CD4-positive, CD25-positive, alpha-beta regulatory T cell (primary cell): Measurements from ENCODE around the gene ORAI2. TPM values are rescaled to one million over a fixed set of nuclear protein-coding genes. Genes with fewer than 3 reads are reported as not detected.

Experiments
- ATAC-seq, 2 donors: fragments of 150-1000 bp; cut with Tn5 transposase; one replicate each; pipeline ENCODE4 v1.10.0; 2021; ENCODE audit warnings: low read depth in 2 of 2, moderate number of reproducible peaks in 2 of 2, moderate library complexity in 1 of 2
- DNase-seq, 3 donors: peaks; one replicate each; pipeline versions ENCODE4 v3.0.0 to v3.0.0-alpha.2; 2012 to 2022; ENCODE audit warnings: mixed read lengths in 1 of 3
- H3K27ac ChIP-seq: one replicate; pipeline ENCODE4 v1.7.0; 2013; ENCODE audit warnings: mild to moderate bottlenecking, low read length; ENCODE audit not compliant: insufficient read depth, poor library complexity, severe bottlenecking
- H3K27me3 ChIP-seq: one replicate; pipeline ENCODE4 v1.7.0; 2013; ENCODE audit warnings: low read length; ENCODE audit not compliant: control insufficient read depth, insufficient read depth
- H3K36me3 ChIP-seq: one replicate; pipeline ENCODE4 v1.7.0; 2013; ENCODE audit warnings: mild to moderate bottlenecking, low read length, moderate library complexity; ENCODE audit not compliant: control insufficient read depth, insufficient read depth
- H3K4me1 ChIP-seq: 2 replicates; pipeline ENCODE4 v1.7.0; 2013; ENCODE audit warnings: mild to moderate bottlenecking, low read length; ENCODE audit not compliant: insufficient read depth, control insufficient read depth, poor library complexity, severe bottlenecking
- H3K4me3 ChIP-seq: one replicate; pipeline ENCODE4 v1.7.0; 2013; ENCODE audit warnings: low read depth, mild to moderate bottlenecking, low read length, moderate library complexity
- H3K9me3 ChIP-seq, 2 experiments: 1 replicate in 1 of 2; 2 replicates in 1 of 2; pipeline ENCODE4 v1.7.0; 2013; ENCODE audit warnings: low read length in 2 of 2, mild to moderate bottlenecking in 1 of 2, moderate library complexity in 1 of 2; ENCODE audit not compliant: control insufficient read depth in 2 of 2
- H3K27ac Mint-ChIP-seq, 3 donors: one replicate each; pipeline ENCODE4 v1.8.0; 2020 to 2022; ENCODE audit warnings: mild to moderate bottlenecking in 3 of 3, mixed read lengths in 3 of 3, moderate library complexity in 2 of 3
- H3K27me3 Mint-ChIP-seq: one replicate; pipeline ENCODE4 v1.8.0; 2022; ENCODE audit warnings: mild to moderate bottlenecking, mixed read lengths
- H3K36me3 Mint-ChIP-seq: one replicate; pipeline ENCODE4 v1.8.0; 2020; ENCODE audit warnings: mixed read lengths
- H3K4me1 Mint-ChIP-seq, 4 donors: one replicate each; pipeline ENCODE4 v1.8.0; 2020 to 2022; ENCODE audit warnings: mixed read lengths in 4 of 4, mild to moderate bottlenecking in 1 of 4
- H3K4me3 Mint-ChIP-seq, 4 donors: one replicate each; pipeline ENCODE4 v1.8.0; 2020 to 2022; ENCODE audit warnings: mild to moderate bottlenecking in 4 of 4, mixed read lengths in 4 of 4, moderate library complexity in 3 of 4
- H3K9me3 Mint-ChIP-seq, 7 donors: one replicate each; pipeline ENCODE4 v1.8.0; 2020 to 2022; ENCODE audit warnings: mixed read lengths in 7 of 7, mild to moderate bottlenecking in 3 of 7, moderate library complexity in 2 of 7
- polyA plus RNA-seq, 4 donors: library from polyadenylated mRNA; unstranded; fragments of 300-500 nt; fragmentation: Illumina TruSeq; gene quantifications; one replicate each; pipeline ENCODE4 v1.2.3, GENCODE V29; 2021
- total RNA-seq: library from RNA; stranded (reverse); gene quantifications from one replicate; pipeline ENCODE4 v1.2.3, GENCODE V29; 2022

ORAI2 gene
- total and polyA plus RNA-seq, 5 donors from 2014 or later = 14.6 to 26.6 (median 17.1) TPM

- H3K9me3 ChIP-seq = no peaks in the 10 kb centered on the region
- H3K27me3 ChIP-seq = no peaks in the 10 kb centered on the region
- ATAC-seq (peak; percentile 78 to 79), DNase-seq (peak; percentile 72 to 90 (median 73))
- peaks cover 2% of the 10 kb centered on the region for H3K36me3 ChIP-seq
- peak overlapping the region; percentile 98 for H3K27ac ChIP-seq
- peaks cover 12 to 70% (median 48%) of the 10 kb centered on the region in 4 donors for H3K4me1 Mint-ChIP-seq
- peak overlapping the region; percentile 100 for H3K27ac Mint-ChIP-seq
- peaks cover 48% of the 10 kb centered on the region for H3K4me1 ChIP-seq
- no peaks in the 10 kb centered on the region for H3K27me3 Mint-ChIP-seq
- peak overlapping the region; percentile 76 for H3K4me3 ChIP-seq
- H3K4me3 Mint-ChIP-seq = peak overlapping the region; percentile 86 to 96 (median 90)
- H3K9me3 Mint-ChIP-seq = no peaks in the 10 kb centered on the region
- peaks cover 19% of the 10 kb centered on the region for H3K36me3 Mint-ChIP-seq
Measured at GRCh38 chr7:102425639-102426267, 7.6 kb upstream of the ORAI2 start.

GRCh38 chr7:102426268-102427018 lies 6.9 kb upstream of the ORAI2 start:
- Mint-ChIP-seq H3K9me3 (no peaks in the 10 kb centered on the region), H3K4me3 (peak overlapping the region; percentile 86 to 96 (median 90)), H3K36me3 (peaks cover 15% of the 10 kb centered on the region), H3K27ac (peak overlapping the region; percentile 100), H3K4me1 (peaks cover 12 to 72% (median 48%) of the 10 kb centered on the region in 4 donors), H3K27me3 (no peaks in the 10 kb centered on the region)
- Histone ChIP-seq H3K9me3 (no peaks in the 10 kb centered on the region), H3K27ac (peak overlapping the region; percentile 98), H3K4me3 (peak overlapping the region; percentile 76), H3K27me3 (no peaks in the 10 kb centered on the region), H3K36me3 (peaks cover 2% of the 10 kb centered on the region), H3K4me1 (peaks cover 55% of the 10 kb centered on the region)
- DNase-seq (peak; percentile 42 to 86 (median 76)), ATAC-seq (peak; percentile 69 to 73)

DNA sequence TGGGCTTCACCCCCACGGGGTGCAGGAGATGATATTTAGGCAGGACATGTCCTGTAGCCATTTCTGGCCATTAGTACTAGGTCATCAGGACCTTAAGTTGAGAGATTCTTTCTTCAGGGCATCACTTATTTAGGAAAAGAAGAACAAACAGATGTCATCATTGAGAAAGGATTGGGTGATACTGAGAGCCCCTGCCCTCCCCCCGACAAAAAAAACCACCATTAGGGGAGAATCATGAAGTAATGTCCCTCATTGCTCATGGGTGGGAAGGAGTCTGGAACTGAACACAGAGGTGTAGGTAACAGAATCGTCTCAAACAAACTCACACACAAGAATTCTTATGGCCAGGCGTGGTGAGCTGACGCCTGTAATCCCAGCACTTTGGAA lies 6.4 kb upstream of the ORAI2 start:
- Histone ChIP-seq H3K27me3 (no peaks in the 10 kb centered on the region), H3K9me3 (no peaks in the 10 kb centered on the region), H3K4me1 (peaks cover 61% of the 10 kb centered on the region), H3K27ac (peak overlapping the region; percentile 98), H3K36me3 (peaks cover 2% of the 10 kb centered on the region), H3K4me3 (peak overlapping the region; percentile 76)
- DNase-seq (no peak), ATAC-seq (no peak)
- H3K27ac Mint-ChIP-seq = peak overlapping the region; percentile 100
- peak overlapping the region; percentile 86 to 96 (median 90) for H3K4me3 Mint-ChIP-seq
- peaks cover 4% of the 10 kb centered on the region for H3K27me3 Mint-ChIP-seq
- no peaks in the 10 kb centered on the region for H3K9me3 Mint-ChIP-seq
- H3K36me3 Mint-ChIP-seq = peaks cover 15% of the 10 kb centered on the region
- H3K4me1 Mint-ChIP-seq = peaks cover 16 to 77% (median 52%) of the 10 kb centered on the region in 4 donors

DNA sequence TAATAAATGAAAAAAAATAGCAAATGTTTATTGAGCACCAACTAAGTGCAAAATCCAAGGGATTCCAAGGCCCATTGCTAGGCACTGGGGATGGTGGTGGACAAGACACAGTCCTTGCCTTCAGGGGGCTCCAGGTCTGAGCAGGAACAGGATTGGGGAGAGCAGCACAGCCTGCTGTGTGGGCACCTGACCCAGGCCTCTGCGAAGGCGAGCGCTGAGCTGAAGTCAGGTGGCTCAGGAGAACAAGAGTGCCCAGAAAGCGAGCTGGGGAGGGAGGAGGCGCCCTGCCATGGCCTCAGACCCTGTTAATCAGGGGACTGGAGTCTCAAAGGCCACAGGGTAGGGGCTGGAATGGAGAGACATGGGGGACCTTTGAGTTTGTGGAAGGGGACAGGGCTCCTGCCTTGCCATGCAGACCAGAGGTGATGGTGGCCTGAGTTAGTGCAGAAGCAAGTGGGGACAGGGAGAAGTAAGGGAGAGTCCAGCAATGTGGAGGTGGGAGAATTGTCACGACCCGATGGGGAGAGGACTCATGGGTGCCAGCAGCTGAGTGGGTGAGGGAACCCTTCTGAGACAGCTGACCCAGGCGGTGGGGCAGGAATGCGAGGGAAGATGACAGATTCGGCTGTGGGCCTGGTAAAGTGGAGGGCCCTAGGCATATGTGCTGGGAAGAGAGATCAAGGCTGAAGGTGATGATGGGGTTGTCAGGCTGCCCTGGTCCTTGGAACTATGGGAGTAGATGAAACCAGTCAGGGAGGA lies 4.1 kb upstream of the ORAI2 start:
- Histone ChIP-seq H3K36me3 (peaks cover 2% of the 10 kb centered on the region), H3K27ac (peak overlapping the region; percentile 98), H3K4me3 (no peak overlapping the region), H3K9me3 (no peaks in the 10 kb centered on the region), H3K27me3 (no peaks in the 10 kb centered on the region), H3K4me1 (peaks cover 77% of the 10 kb centered on the region)
- Mint-ChIP-seq H3K4me1 (peaks cover 17 to 87% (median 51%) of the 10 kb centered on the region in 4 donors), H3K36me3 (peaks cover 15% of the 10 kb centered on the region), H3K27me3 (peaks cover 5% of the 10 kb centered on the region), H3K9me3 (no peaks in the 10 kb centered on the region), H3K4me3 (peak overlapping the region in 3 of 4 donors; percentile 34 to 88 (median 62)), H3K27ac (peak overlapping the region; percentile 95 to 100 (median 98))
- DNase-seq = no peak
- ATAC-seq = no peak

DNA sequence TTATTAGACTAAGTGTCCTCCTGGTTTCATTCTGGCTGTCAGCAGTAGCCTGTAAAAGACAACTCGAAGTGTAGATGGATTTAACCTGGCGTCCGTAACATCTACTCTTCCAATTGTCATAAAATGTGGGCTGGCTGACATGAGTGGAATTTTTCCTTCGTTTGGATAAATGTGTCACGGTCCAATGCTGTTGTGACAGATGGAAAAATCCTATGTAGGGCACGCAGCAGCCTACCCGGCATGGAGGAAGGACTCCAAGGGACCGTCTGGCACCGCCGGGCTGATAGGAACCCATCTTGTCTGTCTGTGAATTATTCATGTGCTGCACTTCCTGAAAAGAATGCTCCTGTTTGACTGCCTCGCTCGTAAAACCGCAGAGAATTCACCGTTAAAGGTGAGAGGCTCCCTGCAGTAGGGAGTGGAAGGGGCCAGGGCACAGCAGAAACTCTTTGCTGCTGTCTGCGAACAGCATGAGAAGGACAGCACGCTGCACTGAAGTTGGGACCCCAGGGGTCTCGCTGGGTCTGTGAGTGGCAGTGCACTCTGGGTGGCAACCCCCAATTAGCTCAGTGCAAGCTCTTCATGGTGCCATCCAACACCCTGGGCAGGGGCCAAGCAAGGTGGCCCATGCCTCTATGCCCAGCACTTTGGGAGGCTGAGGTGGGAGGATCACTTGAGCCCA lies 1.6 kb upstream of the ORAI2 start:
- H3K27me3 Mint-ChIP-seq = peaks cover 5% of the 10 kb centered on the region
- H3K27ac ChIP-seq = peak overlapping the region; percentile 98
- no peaks in the 10 kb centered on the region for H3K27me3 ChIP-seq
- H3K9me3 Mint-ChIP-seq = no peaks in the 10 kb centered on the region
- H3K4me3 ChIP-seq = peak overlapping the region; percentile 66
- peaks cover 68% of the 10 kb centered on the region for H3K4me1 ChIP-seq
- peak overlapping the region; percentile 95 to 100 (median 98) for H3K27ac Mint-ChIP-seq
- peak; percentile 26 to 38 for ATAC-seq
- H3K36me3 ChIP-seq = no peaks in the 10 kb centered on the region
- no peaks in the 10 kb centered on the region for H3K9me3 ChIP-seq
- peaks cover 10 to 74% (median 39%) of the 10 kb centered on the region in 4 donors for H3K4me1 Mint-ChIP-seq
- peak overlapping the region; percentile 85 to 95 (median 90) for H3K4me3 Mint-ChIP-seq
- H3K36me3 Mint-ChIP-seq = no peaks in the 10 kb centered on the region
- DNase-seq = peak; percentile 52 to 71 (median 52)

- peak overlapping the region; percentile 66 for H3K4me3 ChIP-seq
- Mint-ChIP-seq H3K4me1 (peaks cover 10 to 66% (median 33%) of the 10 kb centered on the region in 4 donors), H3K9me3 (no peaks in the 10 kb centered on the region)
Measured at GRCh38 chr7:102432442-102433218, 745 bp upstream of the ORAI2 start.

More at GRCh38 chr7:102432442-102433218, 745 bp upstream of the ORAI2 start:
- H3K27ac ChIP-seq = peak overlapping the region; percentile 98
- DNase-seq (peak in 1 of 3 donors; percentile 25), ATAC-seq (peak in 1 of 2 donors; percentile 5)
- peaks cover 60% of the 10 kb centered on the region for H3K4me1 ChIP-seq
- H3K9me3 ChIP-seq = no peaks in the 10 kb centered on the region
- Mint-ChIP-seq H3K27me3 (peaks cover 5% of the 10 kb centered on the region), H3K36me3 (no peaks in the 10 kb centered on the region), H3K4me3 (peak overlapping the region; percentile 85 to 95 (median 90)), H3K27ac (peak overlapping the region; percentile 86 to 100 (median 98))
- H3K27me3 ChIP-seq = no peaks in the 10 kb centered on the region
- H3K36me3 ChIP-seq = no peaks in the 10 kb centered on the region
